ENCODE data around the gene DCBLD1.

Gene DCBLD1

DNA sequence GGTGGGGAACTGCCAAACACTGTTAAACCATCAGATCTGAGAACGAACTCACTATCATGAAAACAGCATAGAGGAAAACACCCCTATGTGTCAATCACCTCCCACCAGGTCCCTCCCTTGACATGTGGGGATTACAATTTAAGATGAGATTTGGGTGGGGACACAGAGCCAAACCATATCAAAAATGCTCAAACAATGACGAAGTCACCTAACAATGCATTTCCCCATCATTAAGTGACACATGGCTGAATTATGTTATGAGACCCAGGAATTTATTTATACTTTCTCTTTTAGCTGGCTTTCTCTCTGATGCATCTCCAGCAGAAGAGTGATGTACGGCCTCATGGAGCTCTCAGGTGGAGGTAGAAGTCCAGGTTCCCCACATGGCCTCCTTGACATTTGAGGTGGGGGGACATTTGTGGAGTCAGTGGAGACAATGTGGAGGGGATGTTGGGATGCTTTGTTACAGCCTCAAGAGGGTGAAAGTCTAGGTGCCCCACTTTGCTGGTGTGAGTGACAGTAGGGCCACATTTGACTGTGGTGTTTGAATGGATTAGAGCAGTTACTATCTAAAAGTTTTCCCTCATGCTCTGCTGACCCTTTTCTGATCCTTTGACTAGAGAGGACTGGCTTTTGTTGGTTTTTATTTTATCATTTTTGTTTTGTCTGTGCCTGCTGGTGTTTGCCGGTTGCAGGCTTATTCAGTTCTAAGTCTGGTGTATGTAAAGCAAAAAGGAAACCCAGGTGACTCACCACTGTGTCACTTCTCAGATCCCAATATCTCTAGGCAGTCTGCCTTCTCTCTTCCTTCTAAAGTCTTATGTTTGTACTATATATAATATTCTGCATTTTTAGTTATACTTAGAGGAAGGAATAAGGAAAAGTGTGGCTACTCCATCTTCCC, 18.5 kb upstream of the DCBLD1 start:
- Histone ChIP-seq H3K27ac (ENCODE audit: extremely low read depth, low read depth, low read length) (no peak overlapping the region), H3K4me1 (ENCODE audit: control insufficient read depth, insufficient read depth, low read length) (no peaks in the 10 kb centered on the region), H3K4me3 (ENCODE audit: low read depth, low read length) (no peak overlapping the region), H3K36me3 (ENCODE audit: control insufficient read depth in 2 of 2, insufficient read depth in 1 of 2, low read length in 2 of 2) (no peaks in the 10 kb centered on the region), H3K9me3 (ENCODE audit: control insufficient read depth, insufficient read depth, low read depth, low read length) (no peaks in the 10 kb centered on the region)
- CTCF ChIA-PET = interaction anchor here (0.9 to 1.2 kb wide), 2 partner anchors 14 to 21 kb away, joined by 3 to 4 read pairs; no protein-coding TSS in a partner anchor
- TF ChIP-seq, protein P1, sequence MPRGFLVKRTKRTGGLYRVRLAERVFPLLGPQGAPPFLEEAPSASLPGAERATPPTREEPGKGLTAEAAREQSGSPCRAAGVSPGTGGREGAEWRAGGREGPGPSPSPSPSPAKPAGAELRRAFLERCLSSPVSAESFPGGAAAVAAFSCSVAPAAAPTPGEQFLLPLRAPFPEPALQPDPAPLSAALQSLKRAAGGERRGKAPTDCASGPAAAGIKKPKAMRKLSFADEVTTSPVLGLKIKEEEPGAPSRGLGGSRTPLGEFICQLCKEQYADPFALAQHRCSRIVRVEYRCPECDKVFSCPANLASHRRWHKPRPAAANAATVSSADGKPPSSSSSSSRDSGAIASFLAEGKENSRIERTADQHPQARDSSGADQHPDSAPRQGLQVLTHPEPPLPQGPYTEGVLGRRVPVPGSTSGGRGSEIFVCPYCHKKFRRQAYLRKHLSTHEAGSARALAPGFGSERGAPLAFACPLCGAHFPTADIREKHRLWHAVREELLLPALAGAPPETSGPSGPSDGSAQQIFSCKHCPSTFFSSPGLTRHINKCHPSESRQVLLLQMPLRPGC (tag by site-specific recombination; IDR thresholded peaks at IDR 0.05) = no peak
- TF ChIP-seq ZNF843 (tag by site-specific recombination; IDR thresholded peaks at IDR 0.05) = no peak
- TF ChIP-seq, protein P2, sequence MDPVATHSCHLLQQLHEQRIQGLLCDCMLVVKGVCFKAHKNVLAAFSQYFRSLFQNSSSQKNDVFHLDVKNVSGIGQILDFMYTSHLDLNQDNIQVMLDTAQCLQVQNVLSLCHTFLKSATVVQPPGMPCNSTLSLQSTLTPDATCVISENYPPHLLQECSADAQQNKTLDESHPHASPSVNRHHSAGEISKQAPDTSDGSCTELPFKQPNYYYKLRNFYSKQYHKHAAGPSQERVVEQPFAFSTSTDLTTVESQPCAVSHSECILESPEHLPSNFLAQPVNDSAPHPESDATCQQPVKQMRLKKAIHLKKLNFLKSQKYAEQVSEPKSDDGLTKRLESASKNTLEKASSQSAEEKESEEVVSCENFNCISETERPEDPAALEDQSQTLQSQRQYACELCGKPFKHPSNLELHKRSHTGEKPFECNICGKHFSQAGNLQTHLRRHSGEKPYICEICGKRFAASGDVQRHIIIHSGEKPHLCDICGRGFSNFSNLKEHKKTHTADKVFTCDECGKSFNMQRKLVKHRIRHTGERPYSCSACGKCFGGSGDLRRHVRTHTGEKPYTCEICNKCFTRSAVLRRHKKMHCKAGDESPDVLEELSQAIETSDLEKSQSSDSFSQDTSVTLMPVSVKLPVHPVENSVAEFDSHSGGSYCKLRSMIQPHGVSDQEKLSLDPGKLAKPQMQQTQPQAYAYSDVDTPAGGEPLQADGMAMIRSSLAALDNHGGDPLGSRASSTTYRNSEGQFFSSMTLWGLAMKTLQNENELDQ (tag by site-specific recombination; IDR thresholded peaks at IDR 0.05; ENCODE audit: low read depth) = no peak
- TF ChIP-seq, protein P3, sequence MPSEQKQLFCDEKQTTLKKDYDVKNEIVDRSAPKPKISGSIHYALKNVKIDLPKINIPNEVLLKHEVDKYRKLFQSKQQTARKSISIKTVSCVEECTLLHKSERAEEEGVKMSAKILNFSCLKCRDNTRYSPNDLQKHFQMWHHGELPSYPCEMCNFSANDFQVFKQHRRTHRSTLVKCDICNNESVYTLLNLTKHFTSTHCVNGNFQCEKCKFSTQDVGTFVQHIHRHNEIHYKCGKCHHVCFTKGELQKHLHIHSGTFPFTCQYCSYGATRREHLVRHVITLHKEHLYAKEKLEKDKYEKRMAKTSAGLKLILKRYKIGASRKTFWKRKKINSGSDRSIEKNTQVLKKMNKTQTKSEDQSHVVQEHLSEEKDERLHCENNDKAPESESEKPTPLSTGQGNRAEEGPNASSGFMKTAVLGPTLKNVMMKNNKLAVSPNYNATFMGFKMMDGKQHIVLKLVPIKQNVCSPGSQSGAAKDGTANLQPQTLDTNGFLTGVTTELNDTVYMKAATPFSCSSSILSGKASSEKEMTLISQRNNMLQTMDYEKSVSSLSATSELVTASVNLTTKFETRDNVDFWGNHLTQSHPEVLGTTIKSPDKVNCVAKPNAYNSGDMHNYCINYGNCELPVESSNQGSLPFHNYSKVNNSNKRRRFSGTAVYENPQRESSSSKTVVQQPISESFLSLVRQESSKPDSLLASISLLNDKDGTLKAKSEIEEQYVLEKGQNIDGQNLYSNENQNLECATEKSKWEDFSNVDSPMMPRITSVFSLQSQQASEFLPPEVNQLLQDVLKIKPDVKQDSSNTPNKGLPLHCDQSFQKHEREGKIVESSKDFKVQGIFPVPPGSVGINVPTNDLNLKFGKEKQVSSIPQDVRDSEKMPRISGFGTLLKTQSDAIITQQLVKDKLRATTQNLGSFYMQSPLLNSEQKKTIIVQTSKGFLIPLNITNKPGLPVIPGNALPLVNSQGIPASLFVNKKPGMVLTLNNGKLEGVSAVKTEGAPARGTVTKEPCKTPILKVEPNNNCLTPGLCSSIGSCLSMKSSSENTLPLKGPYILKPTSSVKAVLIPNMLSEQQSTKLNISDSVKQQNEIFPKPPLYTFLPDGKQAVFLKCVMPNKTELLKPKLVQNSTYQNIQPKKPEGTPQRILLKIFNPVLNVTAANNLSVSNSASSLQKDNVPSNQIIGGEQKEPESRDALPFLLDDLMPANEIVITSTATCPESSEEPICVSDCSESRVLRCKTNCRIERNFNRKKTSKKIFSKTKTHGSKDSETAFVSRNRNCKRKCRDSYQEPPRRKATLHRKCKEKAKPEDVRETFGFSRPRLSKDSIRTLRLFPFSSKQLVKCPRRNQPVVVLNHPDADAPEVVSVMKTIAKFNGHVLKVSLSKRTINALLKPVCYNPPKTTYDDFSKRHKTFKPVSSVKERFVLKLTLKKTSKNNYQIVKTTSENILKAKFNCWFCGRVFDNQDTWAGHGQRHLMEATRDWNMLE (tag by site-specific recombination; conservative IDR thresholded peaks at IDR 0.05; ENCODE audit: low read depth) = no peak
- no peak for TF ChIP-seq ZBTB20 (tag by site-specific recombination; IDR thresholded peaks at IDR 0.05)
- TF ChIP-seq OVOL3 (tag by site-specific recombination; IDR thresholded peaks at IDR 0.05) = no peak
- POLR2A ChIA-PET = no interaction called here

DNA sequence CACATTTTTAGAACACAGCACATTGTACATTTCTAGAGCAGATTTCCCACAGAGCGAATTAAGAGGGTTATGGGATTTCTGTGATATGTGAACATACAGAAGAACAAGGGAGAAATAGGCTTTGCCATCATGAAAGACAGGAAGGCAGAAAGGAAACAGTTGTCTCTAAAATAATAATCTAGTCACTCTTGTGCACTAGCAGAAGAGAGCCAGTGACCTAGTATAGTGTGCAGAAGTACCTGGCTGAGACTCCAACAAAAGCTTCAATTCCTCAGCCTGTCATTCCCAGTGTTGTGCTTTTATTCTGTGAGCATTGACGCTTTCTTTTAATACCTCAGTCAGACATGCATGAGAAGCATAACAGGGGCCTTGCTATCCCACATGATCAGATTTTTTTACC, 17.8 kb upstream of the DCBLD1 start:
- Histone ChIP-seq H3K36me3 (ENCODE audit: control insufficient read depth in 2 of 2, insufficient read depth in 1 of 2, low read length in 2 of 2) (no peaks in the 10 kb centered on the region), H3K4me1 (ENCODE audit: control insufficient read depth, insufficient read depth, low read length) (no peaks in the 10 kb centered on the region), H3K4me3 (ENCODE audit: low read depth, low read length) (no peak overlapping the region), H3K9me3 (ENCODE audit: control insufficient read depth, insufficient read depth, low read depth, low read length) (no peaks in the 10 kb centered on the region), H3K27ac (ENCODE audit: extremely low read depth, low read depth, low read length) (no peak overlapping the region)
- ChIA-PET CTCF (interaction anchor here (0.8 to 1.2 kb wide), 3 partner anchors 13 to 21 kb away, joined by 3 to 4 read pairs (median 3); no protein-coding TSS in a partner anchor), POLR2A (no interaction called here)
- TF ChIP-seq ZNF529 (tag by site-specific recombination; IDR thresholded peaks at IDR 0.05; ENCODE audit: insufficient replicate concordance) (no peak), ZNF837 (tag by site-specific recombination; IDR thresholded peaks at IDR 0.05) (no peak), ZNF596 (tag by site-specific recombination; IDR thresholded peaks at IDR 0.05) (no peak)
- TF ChIP-seq, protein P4, sequence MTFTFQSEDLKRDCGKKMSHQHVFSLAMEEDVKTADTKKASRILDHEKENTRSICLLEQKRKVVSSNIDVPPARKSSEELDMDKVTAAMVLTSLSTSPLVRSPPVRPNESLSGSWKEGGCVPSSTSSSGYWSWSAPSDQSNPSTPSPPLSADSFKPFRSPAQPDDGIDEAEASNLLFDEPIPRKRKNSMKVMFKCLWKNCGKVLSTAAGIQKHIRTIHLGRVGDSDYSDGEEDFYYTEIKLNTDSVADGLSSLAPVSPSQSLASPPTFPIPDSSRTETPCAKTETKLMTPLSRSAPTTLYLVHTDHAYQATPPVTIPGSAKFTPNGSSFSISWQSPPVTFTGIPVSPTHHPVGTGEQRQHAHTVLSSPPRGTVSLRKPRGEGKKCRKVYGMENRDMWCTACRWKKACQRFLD (tag by site-specific recombination; IDR thresholded peaks at IDR 0.05) = no peak
